ENCODE data around the gene AIFM1.

DNA sequence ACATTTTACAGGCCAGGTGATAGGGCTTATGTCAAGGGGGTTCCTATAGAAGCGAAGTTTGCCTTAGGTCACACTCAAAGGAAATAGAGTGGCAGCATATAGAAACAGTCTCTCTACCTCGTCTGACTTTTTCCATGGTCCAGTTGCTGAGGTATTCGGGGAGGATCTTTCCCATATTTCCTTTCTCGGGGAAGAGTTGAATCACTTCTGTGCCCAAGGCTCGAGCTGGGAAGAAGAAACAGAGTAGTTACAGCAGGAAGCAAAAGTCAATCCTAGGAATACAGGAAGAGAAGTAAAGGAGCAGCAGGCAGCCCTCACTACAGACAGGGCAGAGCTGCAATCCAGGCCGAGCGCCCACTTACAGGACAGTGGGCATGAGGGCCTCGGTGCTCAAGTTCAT lies 28.7 kb downstream of the AIFM1 start:
- TF ChIP-seq, protein P1, sequence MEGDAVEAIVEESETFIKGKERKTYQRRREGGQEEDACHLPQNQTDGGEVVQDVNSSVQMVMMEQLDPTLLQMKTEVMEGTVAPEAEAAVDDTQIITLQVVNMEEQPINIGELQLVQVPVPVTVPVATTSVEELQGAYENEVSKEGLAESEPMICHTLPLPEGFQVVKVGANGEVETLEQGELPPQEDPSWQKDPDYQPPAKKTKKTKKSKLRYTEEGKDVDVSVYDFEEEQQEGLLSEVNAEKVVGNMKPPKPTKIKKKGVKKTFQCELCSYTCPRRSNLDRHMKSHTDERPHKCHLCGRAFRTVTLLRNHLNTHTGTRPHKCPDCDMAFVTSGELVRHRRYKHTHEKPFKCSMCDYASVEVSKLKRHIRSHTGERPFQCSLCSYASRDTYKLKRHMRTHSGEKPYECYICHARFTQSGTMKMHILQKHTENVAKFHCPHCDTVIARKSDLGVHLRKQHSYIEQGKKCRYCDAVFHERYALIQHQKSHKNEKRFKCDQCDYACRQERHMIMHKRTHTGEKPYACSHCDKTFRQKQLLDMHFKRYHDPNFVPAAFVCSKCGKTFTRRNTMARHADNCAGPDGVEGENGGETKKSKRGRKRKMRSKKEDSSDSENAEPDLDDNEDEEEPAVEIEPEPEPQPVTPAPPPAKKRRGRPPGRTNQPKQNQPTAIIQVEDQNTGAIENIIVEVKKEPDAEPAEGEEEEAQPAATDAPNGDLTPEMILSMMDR (IDR thresholded peaks at IDR 0.05), result no peak
- no peak for TF ChIP-seq CHD2 (IDR thresholded peaks at IDR 0.05; ENCODE audit: low read length, partially characterized antibody)
- no peak for TF ChIP-seq POLR2AphosphoS5 (IDR thresholded peaks at IDR 0.05; ENCODE audit: low read depth, low read length)
- TF ChIP-seq, protein P2, sequence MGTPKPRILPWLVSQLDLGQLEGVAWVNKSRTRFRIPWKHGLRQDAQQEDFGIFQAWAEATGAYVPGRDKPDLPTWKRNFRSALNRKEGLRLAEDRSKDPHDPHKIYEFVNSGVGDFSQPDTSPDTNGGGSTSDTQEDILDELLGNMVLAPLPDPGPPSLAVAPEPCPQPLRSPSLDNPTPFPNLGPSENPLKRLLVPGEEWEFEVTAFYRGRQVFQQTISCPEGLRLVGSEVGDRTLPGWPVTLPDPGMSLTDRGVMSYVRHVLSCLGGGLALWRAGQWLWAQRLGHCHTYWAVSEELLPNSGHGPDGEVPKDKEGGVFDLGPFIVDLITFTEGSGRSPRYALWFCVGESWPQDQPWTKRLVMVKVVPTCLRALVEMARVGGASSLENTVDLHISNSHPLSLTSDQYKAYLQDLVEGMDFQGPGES (IDR thresholded peaks at IDR 0.05; ENCODE audit: low read depth, low read length), result no peak
